ENCODE data around the gene ACAP3.
"Not testable (repeated sequence)": the region's sequence is repeated elsewhere in the genome, so short reads cannot be mapped to it uniquely, and the experiment has no call there.

The ACAP3 gene

GRCh38 chr1:1262758-1263157 is 45.0 kb downstream of the ACAP3 start:
- DNase-seq (ENCODE audit: low spot score), result no peak

GRCh38 chr1:1262071-1262470 is 45.7 kb downstream of the ACAP3 start:
- DNase-seq (ENCODE audit: low spot score), result no peak

GRCh38 chr1:1260843-1261560 is 46.7 kb downstream of the ACAP3 start:
- no peak for DNase-seq (ENCODE audit: low spot score)

GRCh38 chr1:1259951-1260600 is 47.7 kb downstream of the ACAP3 start:
- DNase-seq (ENCODE audit: low spot score), result no peak

- DNase-seq (ENCODE audit: low spot score), result no peak
Observed at GRCh38 chr1:1259540-1259939, 48.2 kb downstream of the ACAP3 start.

GRCh38 chr1:1259119-1259488 is 48.6 kb downstream of the ACAP3 start:
- DNase-seq (ENCODE audit: low spot score), result no peak

- DNase-seq (ENCODE audit: low spot score), result no peak
Observed at GRCh38 chr1:1256956-1257871, 50.5 kb downstream of the ACAP3 start.

GRCh38 chr1:1255611-1256010 is 52.1 kb downstream of the ACAP3 start:
- no peak for DNase-seq (ENCODE audit: low spot score)

GRCh38 chr1:1255078-1255477 is 52.7 kb downstream of the ACAP3 start:
- DNase-seq (ENCODE audit: low spot score), result no peak

- no peak for DNase-seq (ENCODE audit: low spot score)
Observed at GRCh38 chr1:1254667-1254998, 53.1 kb downstream of the ACAP3 start.

- DNase-seq (ENCODE audit: low spot score), result no peak
Observed at GRCh38 chr1:1253972-1254666, 53.6 kb downstream of the ACAP3 start.

GRCh38 chr1:1253314-1253713 is 54.4 kb downstream of the ACAP3 start:
- DNase-seq (ENCODE audit: low spot score), result no peak

GRCh38 chr1:1250786-1251284 is 56.9 kb downstream of the ACAP3 start:
- DNase-seq (ENCODE audit: low spot score), result no peak

- DNase-seq (ENCODE audit: low spot score), result not testable (repeated sequence)
Observed at GRCh38 chr1:1248009-1248913, 59.5 kb downstream of the ACAP3 start.

GRCh38 chr1:1247341-1247913 is 60.3 kb downstream of the ACAP3 start:
- no peak for DNase-seq (ENCODE audit: low spot score)

- DNase-seq (ENCODE audit: low spot score), result no peak
Observed at GRCh38 chr1:1246577-1247340, 61.0 kb downstream of the ACAP3 start, which contains the start of gene C1QTNF12. TSS of gene C1QTNF12 (minus strand) at chr1:1246722. CDS start at chr1:1246690, 32 bp downstream.

- no peak for DNase-seq (ENCODE audit: low spot score)
Observed at GRCh38 chr1:1245817-1246576, 61.7 kb downstream of the ACAP3 start.

- DNase-seq (ENCODE audit: low spot score), result no peak
Observed at GRCh38 chr1:1245178-1245816, 62.4 kb downstream of the ACAP3 start.

All from LoVo (cell line).